Measurements from ENCODE around the gene RSPH10B. TPM values are rescaled to one million over a fixed set of nuclear protein-coding genes. Genes with fewer than 3 reads are reported as not detected.
"Not testable (repeated sequence)": the region's sequence is repeated elsewhere in the genome, so short reads cannot be mapped to it uniquely, and the experiment has no call there.

Gene RSPH10B
- total RNA-seq, 6 experiments from 2014 or later = 0.24 TPM; not detected in 5

GRCh38 chr7:6008668-6009611, 38.5 kb upstream of the RSPH10B start, which contains the start of the genes AIMP2 and PMS2:
Gene AIMP2, plus strand, starts transcription at chr7:6009272. Its CDS starts 92 bp downstream, at chr7:6009364.
Gene PMS2, minus strand, starts transcription at chr7:6009049. Its CDS starts 30 bp downstream, at chr7:6009019.
- DNase-seq = peak; percentile 99
- H3K9me3 Mint-ChIP-seq = no peaks in the 10 kb centered on the region
- TF ChIP-seq CTCF (IDR thresholded peaks at IDR 0.05) = peak; percentile 21; the same call in 1 of the 2 replicates
- peaks cover 40% of the 10 kb centered on the region for H3K4me1 Mint-ChIP-seq (ENCODE audit: low read depth)
- peaks cover 6% of the 10 kb centered on the region; the same call in 1 of the 2 replicates for H3K36me3 Mint-ChIP-seq (ENCODE audit: low read depth)
- no peaks in the 10 kb centered on the region; the same call in 1 of the 2 replicates for H3K27me3 Mint-ChIP-seq (ENCODE audit: insufficient read depth)
- peak within 1 kb of the TSS; percentile 80 for H3K4me3 Mint-ChIP-seq
- H3K27ac Mint-ChIP-seq = peak within 1 kb of the TSS; percentile 95

GRCh38 chr7:6007835-6008590, 37.5 kb upstream of the RSPH10B start:
- Mint-ChIP-seq H3K4me3 (peak overlapping the region; percentile 80), H3K27ac (peak overlapping the region; percentile 95; the same call in 1 of the 2 replicates), H3K4me1 (ENCODE audit: low read depth) (peaks cover 39% of the 10 kb centered on the region)
- DNase-seq; H3K27me3 Mint-ChIP-seq (ENCODE audit: insufficient read depth); H3K9me3 Mint-ChIP-seq; H3K36me3 Mint-ChIP-seq (ENCODE audit: low read depth): not testable (repeated sequence)

GRCh38 chr7:6007386-6007785, 36.9 kb upstream of the RSPH10B start:
- DNase-seq = no peak
- Mint-ChIP-seq H3K27me3 (ENCODE audit: insufficient read depth) (no peaks in the 10 kb centered on the region; the same call in 1 of the 2 replicates), H3K4me1 (ENCODE audit: low read depth) (peaks cover 33% of the 10 kb centered on the region), H3K36me3 (ENCODE audit: low read depth) (no peaks in the 10 kb centered on the region; the same call in none of the 2 replicates), H3K4me3 (peak overlapping the region; percentile 80), H3K27ac (peak overlapping the region; percentile 0; the same call in 1 of the 2 replicates), H3K9me3 (no peaks in the 10 kb centered on the region)
- no peak for TF ChIP-seq CTCF (IDR thresholded peaks at IDR 0.05)

GRCh38 chr7:5997210-5997808, 26.8 kb upstream of the RSPH10B start:
- H3K36me3 Mint-ChIP-seq (ENCODE audit: low read depth) = peaks cover 18% of the 10 kb centered on the region
- H3K9me3 Mint-ChIP-seq = no peaks in the 10 kb centered on the region
- no peaks in the 10 kb centered on the region for H3K27me3 Mint-ChIP-seq (ENCODE audit: insufficient read depth)
- H3K4me3 Mint-ChIP-seq = no peak overlapping the region
- H3K4me1 Mint-ChIP-seq (ENCODE audit: low read depth) = peaks cover 19% of the 10 kb centered on the region
- peak; percentile 49 for DNase-seq
- TF ChIP-seq CTCF (IDR thresholded peaks at IDR 0.05) = peak; percentile 80
- H3K27ac Mint-ChIP-seq = no peak overlapping the region; the same call in 1 of the 2 replicates

- DNase-seq; H3K27ac Mint-ChIP-seq; H3K4me3 Mint-ChIP-seq; H3K27me3 Mint-ChIP-seq (ENCODE audit: insufficient read depth); H3K9me3 Mint-ChIP-seq; H3K4me1 Mint-ChIP-seq (ENCODE audit: low read depth): not testable (repeated sequence)
- H3K36me3 Mint-ChIP-seq (ENCODE audit: low read depth) = peaks cover 12% of the 10 kb centered on the region
Measured at GRCh38 chr7:5987061-5987460, 16.6 kb upstream of the RSPH10B start.

GRCh38 chr7:5979680-5980314, 9.3 kb upstream of the RSPH10B start:
- DNase-seq; H3K4me3 Mint-ChIP-seq; H3K27me3 Mint-ChIP-seq (ENCODE audit: insufficient read depth); H3K27ac Mint-ChIP-seq; H3K4me1 Mint-ChIP-seq (ENCODE audit: low read depth); H3K36me3 Mint-ChIP-seq (ENCODE audit: low read depth); H3K9me3 Mint-ChIP-seq: not testable (repeated sequence)

- not testable (repeated sequence) for H3K4me1 Mint-ChIP-seq (ENCODE audit: low read depth); DNase-seq; H3K36me3 Mint-ChIP-seq (ENCODE audit: low read depth); H3K9me3 Mint-ChIP-seq; H3K27me3 Mint-ChIP-seq (ENCODE audit: insufficient read depth); H3K27ac Mint-ChIP-seq; H3K4me3 Mint-ChIP-seq
Measured at GRCh38 chr7:5973580-5973979, 3.1 kb upstream of the RSPH10B start.

- H3K27ac Mint-ChIP-seq; H3K27me3 Mint-ChIP-seq (ENCODE audit: insufficient read depth); H3K9me3 Mint-ChIP-seq; DNase-seq; H3K36me3 Mint-ChIP-seq (ENCODE audit: low read depth); H3K4me3 Mint-ChIP-seq; H3K4me1 Mint-ChIP-seq (ENCODE audit: low read depth): not testable (repeated sequence)
Measured at GRCh38 chr7:5963810-5964209, 6.7 kb downstream of the RSPH10B start.

- not testable (repeated sequence) for DNase-seq; H3K27ac Mint-ChIP-seq; H3K27me3 Mint-ChIP-seq (ENCODE audit: insufficient read depth); H3K36me3 Mint-ChIP-seq (ENCODE audit: low read depth); H3K4me1 Mint-ChIP-seq (ENCODE audit: low read depth); H3K4me3 Mint-ChIP-seq; H3K9me3 Mint-ChIP-seq
Measured at GRCh38 chr7:5963205-5963604, 7.3 kb downstream of the RSPH10B start.
